ENCODE results near the gene VSTM2B.
"Not testable (repeated sequence)": the region's sequence is repeated elsewhere in the genome, so short reads cannot be mapped to it uniquely, and the experiment has no call there.

VSTM2B gene

DNA sequence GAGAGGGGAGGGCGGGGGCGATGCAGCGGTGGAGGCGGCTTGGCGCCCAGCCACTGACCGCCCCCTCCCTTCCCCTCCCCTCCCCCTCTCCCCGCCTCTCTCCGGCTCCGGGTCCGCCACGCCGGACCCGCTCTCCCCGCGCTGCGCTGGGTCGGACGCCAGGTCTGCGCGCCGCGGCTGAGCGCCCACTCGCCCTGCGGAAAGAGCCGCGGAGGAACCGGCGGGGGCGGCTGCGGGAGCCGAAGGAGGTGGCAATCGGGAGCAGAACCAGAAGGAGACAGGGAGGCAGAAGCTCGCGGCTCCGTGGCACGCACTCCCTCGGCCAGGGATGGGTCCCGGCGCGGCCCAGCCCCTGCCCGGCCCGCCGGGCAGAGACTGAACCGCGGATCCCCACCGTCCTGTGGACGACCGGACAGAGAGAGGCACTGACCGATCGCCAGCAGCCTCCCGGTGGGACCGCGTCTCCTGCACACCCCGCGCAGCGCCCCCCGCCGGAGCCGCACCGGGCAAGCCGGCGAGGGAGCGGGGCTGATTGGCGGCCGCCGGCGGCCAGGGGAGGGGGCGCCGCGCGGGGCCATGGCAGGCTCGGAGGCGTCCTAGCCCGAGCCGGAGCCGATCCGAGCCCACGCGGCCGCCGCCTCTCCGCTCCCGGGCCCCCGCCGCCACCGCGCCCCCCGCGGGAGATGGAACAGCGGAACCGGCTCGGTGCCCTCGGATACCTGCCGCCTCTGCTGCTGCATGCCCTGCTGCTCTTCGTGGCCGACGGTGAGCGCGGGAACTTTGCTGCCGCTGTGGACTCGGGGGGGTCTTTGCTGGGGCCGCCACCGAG lies at the start of gene VSTM2B:
Gene VSTM2B (plus strand): TSS at position 94 of the 829 bp plus-strand sequence. CDS start 590 bp downstream, at position 684.
- DNase-seq: peak in 1 of 3 experiments; percentile 41

DNA sequence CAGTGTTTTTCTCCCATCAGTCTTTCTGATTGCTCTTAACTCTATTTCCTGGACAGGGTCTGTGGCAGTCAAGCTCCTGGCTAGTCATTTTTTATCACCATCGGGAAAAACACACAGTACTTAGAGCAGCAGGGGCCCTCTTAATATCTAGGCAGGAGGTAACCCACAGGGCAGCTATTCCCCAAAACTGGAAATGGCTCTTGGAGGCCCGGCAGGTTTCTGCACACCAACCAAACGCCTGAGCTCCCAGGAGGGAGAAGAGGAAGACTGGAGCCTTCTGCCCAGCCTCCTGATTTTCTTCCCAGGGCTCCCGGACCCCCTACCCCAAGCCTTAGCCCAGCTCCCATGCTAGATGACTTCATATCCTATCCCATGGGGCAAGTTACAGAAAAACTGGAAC lies 49.3 kb upstream of the VSTM2B start:
- DNase-seq: peak in 2 of 3 experiments; percentile 13 to 40

DNA sequence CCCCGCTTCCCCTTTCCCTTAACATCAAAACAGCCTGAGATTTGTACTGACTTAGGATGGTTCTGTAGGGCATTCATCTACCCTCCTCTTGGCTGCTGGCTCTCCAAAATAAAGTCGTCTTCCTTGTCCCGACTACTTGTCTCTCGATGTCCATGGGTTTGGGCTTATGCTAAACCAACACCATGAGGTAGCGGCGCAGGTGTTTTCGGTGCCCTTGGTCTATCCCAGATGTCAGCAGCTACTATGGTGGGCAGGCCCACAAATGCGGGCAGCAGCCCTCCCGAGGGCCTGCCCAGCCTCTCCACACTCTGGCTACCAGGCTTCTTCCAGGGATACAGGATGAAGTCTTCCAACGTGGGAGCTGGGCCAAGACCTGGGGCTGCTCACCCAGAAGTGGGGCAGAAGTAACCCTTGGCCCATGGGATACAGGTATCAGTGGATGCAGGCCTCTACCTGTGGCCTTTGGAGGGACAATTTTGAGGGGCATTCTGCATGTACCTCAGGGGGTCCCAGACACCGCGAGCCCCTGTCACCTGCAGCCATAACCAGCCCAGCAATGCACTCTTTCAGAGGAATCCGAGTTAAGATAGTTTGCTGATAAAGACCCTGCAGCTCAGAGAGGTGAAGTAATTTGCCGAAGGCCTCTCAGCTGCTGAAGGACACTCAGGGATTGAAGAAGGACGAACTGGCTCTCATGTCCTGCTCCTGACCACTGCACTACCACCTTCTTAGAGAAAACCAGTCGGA lies 47.8 kb upstream of the VSTM2B start:
- DNase-seq: no peak

DNA sequence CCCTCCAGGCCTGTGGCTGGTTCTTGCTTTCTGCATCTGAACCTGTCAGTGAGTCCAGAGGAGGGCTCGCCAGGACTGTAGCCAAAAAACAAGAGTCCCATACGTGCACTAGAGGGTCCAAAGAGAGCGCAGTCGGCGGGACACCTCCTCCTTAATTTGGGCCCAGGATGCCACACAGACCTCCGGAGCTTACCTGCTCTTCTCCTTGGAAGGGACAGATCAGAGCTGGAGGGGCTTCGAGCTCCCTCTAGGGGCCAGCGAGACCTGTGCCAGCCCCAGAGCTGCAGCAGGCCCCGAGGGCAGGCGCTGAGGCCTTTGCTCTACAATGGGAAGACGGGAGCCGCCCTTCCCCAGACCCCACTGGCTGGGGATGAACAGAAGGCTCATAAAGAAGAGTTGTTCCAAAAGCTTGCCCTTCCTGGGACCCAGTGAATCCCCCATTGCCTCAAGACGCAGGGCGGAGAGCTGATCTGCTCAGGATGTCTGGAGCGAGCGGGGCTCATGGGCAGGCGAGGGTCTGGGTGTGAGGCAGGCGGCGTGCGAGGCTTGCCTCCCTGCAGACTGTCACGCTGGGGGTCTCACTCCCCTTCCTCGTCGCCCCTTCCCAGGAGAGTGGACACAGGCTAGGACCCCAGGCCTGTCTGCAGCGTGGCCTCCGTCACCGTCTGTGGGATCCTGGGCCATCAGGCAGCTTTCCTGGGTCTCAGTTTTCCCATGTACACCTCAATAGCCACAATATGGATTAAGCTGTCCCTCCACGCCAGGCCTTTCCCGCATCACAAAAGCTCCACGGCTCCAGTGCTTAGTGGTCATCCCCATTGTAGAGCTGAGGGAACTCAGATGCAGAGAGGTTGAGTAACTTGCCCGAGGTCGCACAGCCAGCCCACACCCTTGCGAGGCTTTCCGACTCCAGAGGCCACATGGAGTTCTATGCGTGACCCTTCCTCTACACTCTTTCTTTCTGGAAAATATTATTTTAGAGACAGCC lies 46.9 kb upstream of the VSTM2B start:
- peak; percentile 10 to 74 (median 43) for DNase-seq

DNA sequence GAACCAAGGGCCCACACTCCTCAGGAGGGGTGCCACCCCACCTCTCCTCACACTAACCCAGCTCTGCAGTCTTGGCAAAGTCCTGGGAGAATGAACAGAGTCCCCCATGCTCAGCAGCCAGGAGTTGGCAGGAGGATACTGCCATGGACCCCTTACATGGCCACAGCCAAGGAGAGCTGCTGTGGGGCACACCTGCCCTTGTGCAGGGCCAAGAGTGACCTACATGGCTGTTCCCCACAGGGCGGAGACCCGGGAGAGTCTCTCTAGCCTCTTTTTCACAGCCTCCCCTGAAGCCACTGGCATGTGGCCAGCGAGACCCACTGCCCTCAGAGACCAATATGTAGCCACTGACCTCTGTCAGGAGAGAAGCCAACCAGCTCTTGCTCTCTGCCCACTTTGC lies 45.9 kb upstream of the VSTM2B start:
- DNase-seq: no peak

DNA sequence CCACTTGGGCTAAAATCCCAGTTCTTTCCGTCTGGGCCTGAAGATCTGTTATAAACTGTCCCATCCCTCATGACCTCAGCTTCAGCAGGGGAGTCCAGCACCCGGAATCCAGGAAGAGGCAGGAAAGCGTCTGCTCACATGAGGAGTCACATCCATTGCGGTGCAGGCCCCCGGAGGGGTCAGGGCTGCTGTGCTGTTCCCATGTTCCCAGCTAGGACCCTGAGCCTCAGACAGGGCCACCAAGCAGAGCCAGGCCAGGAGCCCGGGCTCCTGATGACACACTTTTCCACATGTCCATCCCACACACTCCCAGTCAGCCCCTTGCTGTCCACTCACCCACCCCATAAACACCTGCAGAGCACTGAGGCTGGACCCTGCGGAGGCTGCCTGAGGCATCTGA lies 45.3 kb upstream of the VSTM2B start:
- DNase-seq: no peak

DNA sequence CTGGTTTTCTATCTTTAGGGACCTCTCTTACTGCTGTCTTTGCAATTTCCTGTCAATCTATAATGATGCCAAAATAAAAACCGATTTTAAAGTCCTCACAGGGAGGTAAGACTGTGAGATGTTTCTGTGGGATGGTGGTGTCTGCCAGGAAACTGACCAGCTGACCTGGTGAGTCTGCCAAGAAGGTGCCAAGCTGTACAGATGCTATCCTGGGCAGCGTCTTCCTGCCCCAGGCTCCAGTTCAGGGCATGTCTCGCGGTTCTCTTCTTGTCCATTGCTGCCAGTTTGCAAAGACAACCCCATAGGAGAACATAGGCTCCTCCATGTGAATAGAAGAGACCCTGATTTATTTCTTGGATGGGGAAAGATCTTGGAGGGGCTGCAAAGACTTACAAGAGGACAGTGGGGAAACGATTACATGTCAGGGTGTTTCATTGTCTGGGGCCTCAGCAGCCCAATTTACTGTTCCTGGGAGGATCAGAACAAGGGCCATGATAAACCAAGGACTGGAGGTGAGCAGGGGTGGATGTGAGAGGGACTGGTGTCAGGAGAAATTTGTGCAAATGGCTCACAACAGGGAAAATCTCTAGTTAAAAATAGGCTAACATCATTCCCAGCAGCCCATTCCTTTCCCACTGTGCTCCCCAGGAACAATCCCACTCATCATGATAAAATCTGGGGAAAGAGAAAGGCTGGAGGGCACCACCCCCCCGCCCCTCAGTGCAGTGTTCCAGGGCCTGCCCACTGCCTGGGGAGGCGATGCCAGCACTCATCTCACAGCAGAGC lies 42.7 kb upstream of the VSTM2B start:
- no peak for DNase-seq

DNA sequence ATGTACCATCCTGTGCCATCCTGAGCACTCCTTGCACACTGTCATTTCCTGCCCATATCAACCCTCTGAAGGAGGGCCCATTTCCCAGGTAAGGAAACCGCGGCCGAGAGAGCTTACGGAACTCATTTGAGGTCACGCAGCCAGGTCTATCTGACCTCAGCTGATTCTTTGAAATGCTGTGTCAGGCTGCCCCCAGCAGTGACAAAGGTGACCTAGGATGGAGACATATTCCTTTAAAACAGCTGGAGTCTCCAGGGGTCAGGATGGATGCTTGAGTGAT lies 42.2 kb upstream of the VSTM2B start:
- DNase-seq: no peak

DNA sequence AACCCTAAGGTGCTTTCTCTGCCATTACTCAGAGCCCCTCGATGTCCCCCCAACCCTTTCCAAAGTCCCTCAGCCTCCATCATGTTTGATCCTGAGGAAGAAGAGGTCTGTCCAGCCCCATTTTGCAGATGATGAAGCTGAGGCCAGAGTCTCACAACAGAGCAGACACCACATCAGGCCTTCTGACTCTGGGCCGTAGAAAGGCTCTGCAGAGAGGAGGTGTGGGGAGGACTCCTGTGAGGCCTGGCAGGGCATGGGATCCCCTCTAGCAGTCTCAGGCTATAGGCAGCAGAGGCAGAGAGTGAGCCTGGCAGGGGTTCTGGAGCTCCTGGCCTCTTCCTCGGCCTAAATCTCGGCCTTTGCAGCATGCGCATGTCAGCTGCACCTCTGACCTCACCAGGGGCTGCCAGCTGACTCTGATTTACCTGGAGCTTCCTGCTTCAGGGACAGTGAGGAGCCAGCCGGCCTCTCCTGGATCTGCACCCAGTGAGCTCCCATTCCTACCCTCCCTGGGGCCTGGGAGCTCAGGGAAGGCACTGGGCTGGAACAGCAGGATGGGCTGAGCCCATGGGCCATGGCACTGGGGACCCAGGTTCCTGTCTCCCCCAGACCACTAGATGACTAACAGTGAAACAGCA lies 41.7 kb upstream of the VSTM2B start:
- DNase-seq: no peak

DNA sequence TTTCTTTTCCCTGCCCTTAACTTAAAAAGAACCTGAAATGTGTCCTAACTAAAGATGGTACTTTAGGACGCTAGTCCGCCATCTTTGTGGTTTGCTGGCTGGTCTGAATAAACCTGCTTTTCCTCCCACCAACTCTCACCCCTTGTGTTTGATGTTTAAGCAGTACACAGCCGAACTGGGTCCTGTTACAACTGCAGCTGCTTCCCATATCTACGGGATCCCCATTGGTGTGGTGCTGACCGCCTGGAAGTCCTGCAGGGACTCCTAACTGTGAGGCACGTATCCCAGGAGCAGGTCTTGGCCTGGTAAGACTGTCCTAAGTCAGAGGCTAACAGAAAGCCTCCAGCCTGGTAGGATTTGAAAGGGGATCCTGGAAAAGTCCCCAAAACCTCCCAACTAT lies 40.9 kb upstream of the VSTM2B start:
- no peak for DNase-seq

DNA sequence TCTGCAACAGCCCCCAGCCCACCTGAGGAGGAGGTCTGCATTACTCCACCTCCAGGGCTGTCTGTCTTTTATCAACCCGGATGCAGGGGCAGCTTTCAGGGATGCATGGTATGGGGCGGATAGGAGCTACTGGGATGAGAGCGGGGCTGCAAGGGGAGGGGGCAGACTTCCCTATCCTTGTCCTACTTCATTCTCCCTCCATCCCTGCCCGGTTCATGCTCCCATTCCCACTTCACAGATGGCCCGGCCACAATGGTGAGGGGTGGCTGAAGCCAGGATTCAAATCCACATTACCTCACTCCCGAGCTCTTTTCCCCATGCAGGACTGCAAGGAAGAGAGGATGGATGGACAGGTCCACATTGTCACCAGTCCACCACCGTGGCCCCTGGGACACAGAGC lies 40.5 kb upstream of the VSTM2B start:
- DNase-seq: no peak

DNA sequence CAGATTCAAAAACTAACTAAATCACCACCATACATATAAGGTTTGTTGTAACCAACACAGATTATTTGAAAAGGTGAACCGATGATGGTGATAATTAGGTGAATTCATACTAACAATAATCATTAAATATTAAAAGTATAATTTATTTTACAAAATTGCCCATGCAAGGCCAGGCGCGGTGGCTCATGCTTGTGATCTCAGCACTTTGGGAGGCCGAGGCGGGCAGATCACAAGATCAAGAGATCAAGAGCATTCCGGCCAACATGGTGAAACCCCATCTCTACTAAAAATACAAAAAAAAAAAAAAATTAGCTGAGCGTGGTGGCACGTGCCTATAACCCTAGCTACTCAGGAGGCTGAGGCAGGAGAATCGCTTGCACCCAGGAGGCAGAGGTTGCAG lies 38.8 kb upstream of the VSTM2B start:
- DNase-seq: not testable (repeated sequence)

DNA sequence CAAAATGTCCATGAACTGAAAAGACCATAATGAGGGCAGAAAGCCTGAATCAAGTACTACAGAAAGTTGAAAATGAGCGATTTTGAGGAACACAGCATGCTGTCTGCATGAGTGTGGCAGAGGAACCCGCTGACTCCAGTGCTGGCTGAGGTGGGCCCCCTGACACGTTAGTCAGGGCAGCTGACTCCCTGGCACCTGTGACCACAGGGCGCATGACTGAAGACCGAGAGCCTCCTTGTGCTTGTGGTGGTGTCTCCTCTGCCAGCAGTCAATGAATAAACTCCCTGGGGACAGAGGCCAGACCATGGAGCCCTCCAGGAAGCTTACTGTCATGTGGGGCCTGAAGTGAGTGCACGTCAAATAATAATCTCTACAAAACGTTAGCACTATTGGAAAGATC lies 38.4 kb upstream of the VSTM2B start:
- DNase-seq: peak in 1 of 3 experiments; percentile 12

DNA sequence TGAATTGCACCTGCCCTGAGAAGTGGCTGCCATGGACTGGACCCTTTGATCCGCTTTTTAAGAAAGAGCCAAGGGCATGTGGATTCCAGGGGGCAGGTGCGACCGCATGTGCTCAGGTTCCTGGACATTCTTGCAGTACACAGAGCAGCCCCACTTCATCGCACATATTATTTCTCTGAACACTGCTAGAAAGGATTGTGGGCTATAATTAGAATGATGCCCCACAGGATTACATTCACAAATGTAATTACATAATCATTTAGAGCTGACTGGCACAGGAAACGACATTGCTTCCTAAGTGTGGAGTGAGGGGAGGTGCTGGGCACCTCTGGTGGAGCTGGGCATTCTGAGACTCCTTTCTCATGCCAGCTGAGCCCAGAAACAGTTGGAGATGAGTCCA lies 37.5 kb upstream of the VSTM2B start:
- peak in 1 of 3 experiments; percentile 3 for DNase-seq

DNA sequence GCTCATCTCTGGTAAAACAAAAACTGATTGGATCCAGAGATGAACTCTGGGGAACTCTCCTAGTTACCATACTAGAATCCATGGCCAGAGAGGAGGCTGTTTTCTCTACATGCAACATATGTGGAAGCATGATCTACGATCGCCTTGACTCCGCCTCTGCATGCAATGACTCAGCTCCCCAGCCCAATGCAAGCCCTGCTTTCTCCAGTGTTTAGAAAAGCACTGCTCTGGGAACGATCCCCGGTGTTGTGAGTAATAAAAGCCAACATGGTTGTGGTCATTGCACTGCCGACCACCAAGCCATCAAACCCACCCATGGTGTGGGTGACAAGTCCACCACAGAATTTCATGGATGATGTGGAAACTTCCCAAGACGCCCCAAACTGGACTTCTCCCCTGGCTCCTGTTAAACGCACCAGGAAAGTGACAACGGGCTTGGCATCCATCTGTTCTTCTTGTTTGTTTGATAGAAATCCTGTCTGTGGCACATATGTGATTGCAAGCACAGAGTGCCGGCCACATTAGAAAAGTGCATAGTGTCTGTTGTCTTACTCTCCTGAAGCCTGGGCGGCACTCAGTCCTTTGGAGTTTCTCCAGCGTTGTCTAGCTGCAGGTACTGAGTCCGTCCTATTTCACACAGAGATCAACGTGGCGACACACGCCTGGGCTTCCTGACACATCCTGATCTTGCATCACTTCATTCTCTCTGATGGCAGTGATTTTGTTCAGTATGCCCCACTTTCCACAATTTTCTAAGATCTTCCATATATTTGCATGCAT lies 36.4 kb upstream of the VSTM2B start:
- no peak for DNase-seq

DNA sequence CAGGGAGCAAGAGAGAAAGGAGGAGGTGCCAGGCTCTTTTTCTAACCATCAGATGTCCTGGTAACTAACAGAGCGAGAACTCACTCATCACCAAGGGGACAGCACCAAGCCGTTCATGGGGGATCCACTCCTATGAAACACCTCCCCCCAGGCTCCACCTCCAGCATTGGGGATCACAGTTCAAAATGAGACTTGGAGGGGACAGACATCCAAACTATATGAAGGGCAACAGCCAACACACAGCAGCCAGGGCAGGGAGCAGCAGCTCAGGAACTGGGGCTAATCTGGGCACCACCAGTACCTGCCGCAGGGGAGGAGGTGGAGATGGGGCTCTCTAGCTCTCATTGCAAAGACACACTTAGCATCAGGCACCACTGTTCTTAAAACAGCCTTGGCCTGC lies 34.3 kb upstream of the VSTM2B start:
- no peak for DNase-seq

DNA sequence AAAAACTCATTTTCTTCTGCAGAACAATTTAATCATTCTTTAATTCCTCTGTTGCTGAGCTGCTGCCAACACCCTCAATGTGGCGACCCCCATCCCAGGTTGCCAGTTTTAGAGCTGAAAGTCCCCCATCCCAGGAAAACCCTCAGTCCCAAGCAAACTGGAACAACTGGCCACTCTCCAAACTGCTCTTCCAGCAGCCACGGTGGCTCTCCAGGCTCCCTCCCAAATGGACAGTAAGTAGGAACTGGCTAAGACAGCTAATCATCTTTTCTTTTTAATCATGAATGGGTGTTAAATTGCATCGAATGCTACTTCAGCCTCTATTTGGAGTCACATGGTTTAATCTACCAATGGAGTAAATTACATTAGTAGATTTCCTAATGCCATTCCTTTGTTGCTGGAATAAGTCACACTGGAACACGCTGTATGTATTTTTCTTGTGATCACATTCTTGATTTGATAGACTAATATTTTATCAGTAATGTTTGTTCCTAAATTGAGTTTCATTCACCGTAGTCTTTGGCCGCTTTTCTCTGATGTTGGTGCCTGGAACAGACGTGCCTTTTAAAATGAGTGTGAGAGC lies 33.7 kb upstream of the VSTM2B start:
- DNase-seq: no peak

DNA sequence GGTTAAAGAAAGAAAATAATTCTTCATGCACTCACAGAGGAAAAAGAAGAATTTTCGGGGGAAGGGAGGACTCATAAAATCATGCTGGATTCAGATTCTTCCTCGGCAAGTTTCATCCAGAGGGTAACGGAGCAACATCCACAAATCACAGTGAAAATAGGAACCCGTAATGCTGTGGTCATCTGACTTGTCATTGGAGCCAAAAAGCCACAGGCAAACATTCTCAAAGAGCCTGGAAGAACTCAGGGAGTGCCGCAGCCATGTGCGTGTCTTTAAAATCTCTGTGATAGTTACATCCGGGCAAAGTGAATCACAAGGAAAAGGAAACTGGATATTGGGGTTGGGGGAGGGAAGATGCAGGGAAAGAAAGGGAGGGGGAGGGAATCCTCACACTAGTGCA lies 33.0 kb upstream of the VSTM2B start:
- DNase-seq: no peak

DNA sequence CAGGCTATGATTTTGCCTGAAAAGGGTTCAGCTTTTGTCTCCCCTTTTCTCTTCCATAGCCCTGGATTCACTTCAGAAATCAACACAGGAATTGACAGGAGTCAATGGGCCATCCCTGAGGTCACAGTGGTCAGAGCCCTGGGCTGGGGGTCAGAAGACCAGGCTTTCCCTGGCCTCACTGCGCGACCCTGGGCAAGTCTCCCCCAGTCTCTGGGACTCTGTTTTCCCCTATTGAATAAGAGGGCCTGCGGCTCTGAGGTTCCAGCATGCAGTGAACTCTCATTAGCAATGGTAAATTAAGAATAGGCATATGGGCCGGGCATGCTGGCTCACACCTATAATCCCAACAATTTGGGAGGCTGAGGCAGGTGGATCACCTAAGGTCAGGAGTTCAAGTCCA lies 30.7 kb upstream of the VSTM2B start:
- no peak for DNase-seq

DNA sequence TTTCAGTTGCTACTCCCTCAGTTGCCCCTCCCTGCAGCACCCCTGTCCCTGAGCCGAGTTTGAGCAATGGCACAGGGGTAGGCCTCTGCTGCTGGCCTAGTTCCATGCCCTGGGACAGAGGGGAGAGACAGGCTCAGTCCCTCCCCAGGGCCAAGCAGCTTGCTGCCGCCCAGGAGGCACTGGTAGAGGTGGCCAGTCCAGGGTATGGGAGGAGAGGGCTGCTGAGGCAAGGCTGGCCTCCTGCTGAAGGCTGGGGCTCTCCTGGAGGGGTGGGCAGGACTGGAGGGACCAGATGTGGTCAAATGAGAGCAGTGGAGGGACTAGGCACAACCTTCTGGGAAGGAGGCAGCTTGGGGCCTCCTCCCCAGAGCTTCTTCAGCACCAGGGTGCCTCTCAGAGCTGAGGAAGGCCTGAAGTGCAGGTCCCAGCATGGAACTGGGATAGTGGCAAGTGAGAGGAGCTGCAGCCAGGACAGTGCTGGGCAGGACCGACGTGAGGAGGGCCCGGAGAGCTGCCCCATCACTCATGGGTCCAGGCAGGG lies 29.8 kb upstream of the VSTM2B start:
- DNase-seq: no peak
